H9 (cell line): ENCODE results near the gene LSMEM2. TPM values are rescaled to one million over a fixed set of nuclear protein-coding genes. Genes with fewer than 3 reads are reported as not detected.

Experiments used
- DNase-seq: peaks from one replicate; pipeline ENCODE4 v3.0.0-alpha.2; 2017
- H2AFZ ChIP-seq: one replicate; pipeline ENCODE4 v1.6.1; 2013; ENCODE audit warnings: mild to moderate bottlenecking, low read length, control low read depth, moderate library complexity
- H2AK5ac ChIP-seq: 2 replicates; pipeline ENCODE4 v1.6.1; 2013; ENCODE audit warnings: low read length, control low read depth, mixed read lengths; ENCODE audit not compliant: insufficient read length
- H2BK120ac ChIP-seq: one replicate; pipeline ENCODE4 v1.6.1; 2013; ENCODE audit warnings: low read depth, mild to moderate bottlenecking, low read length, control low read depth, inconsistent platforms; ENCODE audit not compliant: poor library complexity, severe bottlenecking
- H2BK12ac ChIP-seq: 2 replicates; pipeline ENCODE4 v1.6.1; 2013; ENCODE audit warnings: low read length, control low read depth, mixed read lengths, low read depth; ENCODE audit not compliant: insufficient read length
- H2BK15ac ChIP-seq: 2 replicates; pipeline ENCODE4 v1.6.1; 2013; ENCODE audit warnings: low read depth, low read length, control low read depth
- H2BK20ac ChIP-seq: one replicate; pipeline ENCODE4 v1.6.1; 2013; ENCODE audit warnings: low read depth, mild to moderate bottlenecking, low read length, control low read depth, inconsistent platforms; ENCODE audit not compliant: poor library complexity, severe bottlenecking
- H2BK5ac ChIP-seq: 2 replicates; pipeline ENCODE4 v1.6.1; 2013; ENCODE audit warnings: low read length, control low read depth, mixed read lengths; ENCODE audit not compliant: insufficient read length
- H3K14ac ChIP-seq: 2 replicates; pipeline ENCODE4 v1.6.1; 2013; ENCODE audit warnings: low read length, control low read depth; ENCODE audit not compliant: insufficient read depth
- H3K18ac ChIP-seq: 2 replicates; pipeline ENCODE4 v1.6.1; 2013; ENCODE audit warnings: low read depth, mild to moderate bottlenecking, mixed read lengths, low read length, control low read depth; ENCODE audit not compliant: insufficient read length
- H3K23ac ChIP-seq: 2 replicates; pipeline ENCODE4 v1.6.1; 2013; ENCODE audit warnings: low read length, control low read depth, mixed read lengths, low read depth; ENCODE audit not compliant: insufficient read length
- H3K23me2 ChIP-seq: 2 replicates; pipeline ENCODE4 v1.6.1; 2013; ENCODE audit warnings: low read depth, mild to moderate bottlenecking, mixed read lengths, low read length, control low read depth; ENCODE audit not compliant: insufficient read length, poor library complexity, severe bottlenecking
- H3K27ac ChIP-seq: 2 replicates; pipeline ENCODE4 v1.5.1; 2013; ENCODE audit warnings: low read length, control low read depth, mixed read lengths, low read depth; ENCODE audit not compliant: insufficient read length
- H3K27me3 ChIP-seq: 2 replicates; pipeline ENCODE4 v1.6.1; 2013; ENCODE audit warnings: low read length, control low read depth, inconsistent platforms; ENCODE audit not compliant: insufficient read depth
- H3K4ac ChIP-seq: 2 replicates; pipeline ENCODE4 v1.6.1; 2013; ENCODE audit warnings: low read depth, mild to moderate bottlenecking, control low read depth, inconsistent platforms, low read length, moderate library complexity
- H3K4me1 ChIP-seq: 2 replicates; pipeline ENCODE4 v1.6.1; 2013; ENCODE audit warnings: low read length, control low read depth, inconsistent platforms; ENCODE audit not compliant: insufficient read depth
- H3K4me2 ChIP-seq: 2 replicates; pipeline ENCODE4 v1.6.1; 2013; ENCODE audit warnings: low read length, control low read depth, mixed read lengths; ENCODE audit not compliant: insufficient read length, insufficient read depth
- H3K56ac ChIP-seq: 2 replicates; pipeline ENCODE4 v1.6.1; 2013; ENCODE audit warnings: low read depth, mild to moderate bottlenecking, mixed read lengths, low read length, control low read depth; ENCODE audit not compliant: insufficient read length
- H3K79me1 ChIP-seq: 2 replicates; pipeline ENCODE4 v1.6.1; 2013; ENCODE audit warnings: low read depth, mild to moderate bottlenecking, moderate library complexity, low read length, control low read depth, inconsistent platforms; ENCODE audit not compliant: insufficient read depth, poor library complexity, severe bottlenecking
- H3K79me2 ChIP-seq: 2 replicates; pipeline ENCODE4 v1.6.1; 2013; ENCODE audit warnings: low read length, control low read depth, inconsistent platforms; ENCODE audit not compliant: insufficient read depth
- H3K9ac ChIP-seq: 2 replicates; pipeline ENCODE4 v1.6.1; 2013; ENCODE audit warnings: low read length, control low read depth, mixed read lengths; ENCODE audit not compliant: insufficient read length; ENCODE audit errors: extremely low read depth
- H3K9me3 ChIP-seq: one replicate; pipeline ENCODE4 v1.6.1; 2013; ENCODE audit warnings: low read depth, low read length, inconsistent platforms; ENCODE audit not compliant: control insufficient read depth
- H3T11ph ChIP-seq: one replicate; pipeline ENCODE4 v1.6.1; 2013; ENCODE audit warnings: mild to moderate bottlenecking, low read length, control low read depth, inconsistent platforms
- H4K20me1 ChIP-seq: one replicate; pipeline ENCODE4 v1.6.1; 2013; ENCODE audit not compliant: control insufficient read depth, insufficient read length, insufficient read depth
- H4K5ac ChIP-seq: 2 replicates; pipeline ENCODE4 v1.6.1; 2013; ENCODE audit warnings: low read depth, mild to moderate bottlenecking, mixed read lengths, low read length, control low read depth; ENCODE audit not compliant: insufficient read length
- H4K8ac ChIP-seq: replicated peaks from 2 replicates; pipeline ENCODE4 v1.6.1; 2013; ENCODE audit warnings: low read length, control low read depth, mixed read lengths, low read depth; ENCODE audit not compliant: insufficient read length
- H4K91ac ChIP-seq: 2 replicates; pipeline ENCODE4 v1.6.1; 2013; ENCODE audit warnings: low read depth, mild to moderate bottlenecking, moderate library complexity, mixed read lengths, low read length, control low read depth; ENCODE audit not compliant: insufficient read length
- H3K27ac Mint-ChIP-seq, 3 experiments: 2 replicates in 2 of 3; 3 replicates in 1 of 3; pipeline ENCODE4 v1.8.0; 2020 to 2021; ENCODE audit warnings: mixed read lengths in 3 of 3, mild to moderate bottlenecking in 1 of 3, moderate library complexity in 1 of 3
- H3K27me3 Mint-ChIP-seq: 2 replicates; pipeline ENCODE4 v1.8.0; 2021; ENCODE audit warnings: low read depth, mild to moderate bottlenecking, moderate library complexity, mixed read lengths
- H3K36me3 Mint-ChIP-seq, 3 experiments: 2 replicates in 2 of 3; 3 replicates in 1 of 3; pipeline ENCODE4 v1.8.0; 2020 to 2021; ENCODE audit warnings: low read depth in 3 of 3, mixed read lengths in 3 of 3; ENCODE audit not compliant: insufficient read depth in 1 of 3
- H3K4me1 Mint-ChIP-seq, 2 experiments: 2 replicates each; pipeline ENCODE4 v1.8.0; 2020; ENCODE audit warnings: mixed read lengths in 2 of 2
- H3K4me3 Mint-ChIP-seq, 2 experiments: 2 replicates in 1 of 2; 3 replicates in 1 of 2; pipeline ENCODE4 v1.8.0; 2020 to 2021; ENCODE audit warnings: mild to moderate bottlenecking in 2 of 2, mixed read lengths in 2 of 2, moderate library complexity in 1 of 2
- H3K9me3 Mint-ChIP-seq, 2 experiments: 2 replicates in 1 of 2; 3 replicates in 1 of 2; pipeline ENCODE4 v1.8.0; 2020; ENCODE audit warnings: mild to moderate bottlenecking in 2 of 2, mixed read lengths in 2 of 2, moderate library complexity in 1 of 2
- WGBS: extraction: QIAGEN DNeasy Blood & Tissue Kit; methylation state at CpG from one replicate; pipeline ENCODE4 v1.1.7; 2013; ENCODE audit warnings: missing lambda C conversion rate, low lambda C conversion rate, mixed read lengths; ENCODE audit not compliant: insufficient read length; ENCODE audit errors: extremely low coverage; 5-methylcytosine and 5-hydroxymethylcytosine counted together
- total RNA-seq: library from RNA; stranded (reverse); gene quantifications from 2 replicates; pipeline ENCODE4 v1.2.1, GENCODE V29; 2021
- TF ChIP-seq, protein P1 (sequence below): fragments of 200-600 bp; sonication (generic); conservative IDR thresholded peaks from 3 replicates; pipeline ENCODE4 v1.8.0; 2021; ENCODE audit warnings: antibody characterized with exemption, mild to moderate bottlenecking

Gene LSMEM2
- total RNA-seq, 1 experiment from 2014 or later, result 0.50 TPM

DNA sequence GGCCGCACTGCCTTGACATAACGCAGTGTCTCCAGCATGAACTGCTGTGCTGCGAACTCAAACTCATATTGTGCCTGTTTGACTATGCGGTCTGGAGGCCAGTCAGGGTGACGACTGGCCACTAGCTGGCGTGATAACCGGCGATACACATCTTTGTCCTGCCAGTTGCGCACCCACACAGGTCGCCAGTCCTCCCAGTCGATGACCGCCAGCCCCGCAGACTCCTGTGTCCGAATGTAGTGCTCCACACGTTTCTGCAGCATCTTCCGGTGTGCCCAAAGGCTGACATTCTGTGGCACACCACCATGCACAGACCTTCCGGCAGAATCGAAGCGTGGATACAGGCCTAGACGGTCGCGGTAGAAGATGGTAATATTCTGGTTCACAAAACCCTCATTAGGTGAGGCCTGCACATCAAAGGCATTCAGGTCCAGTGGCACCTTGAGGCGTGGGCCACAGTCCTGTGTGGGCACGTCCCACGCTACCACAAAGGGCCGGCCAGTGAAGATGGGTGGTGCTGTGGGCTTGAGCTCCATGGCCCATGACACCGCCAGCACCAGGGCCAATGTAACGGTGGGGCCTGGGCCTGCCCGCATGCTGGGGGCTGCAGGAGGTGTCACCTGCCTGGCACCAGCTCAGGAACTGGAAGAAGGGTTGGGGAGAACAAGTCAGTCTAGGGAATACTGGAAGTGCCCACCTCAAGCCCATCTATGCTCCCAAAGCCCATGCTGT lies 41.2 kb downstream of the LSMEM2 start:
- Histone ChIP-seq H3K56ac (no peak overlapping the region), H2BK20ac (no peak overlapping the region), H3K79me2 (peaks cover 5% of the 10 kb centered on the region; the same call in 1 of the 2 replicates), H2AFZ (no peak overlapping the region), H3K27ac (no peak overlapping the region), H3K9ac (peak overlapping the region; percentile 72), H3K79me1 (no peaks in the 10 kb centered on the region), H3K4ac (no peak overlapping the region), H4K91ac (no peak overlapping the region), H3K18ac (no peak overlapping the region), H4K20me1 (no peaks in the 10 kb centered on the region), H3K14ac (no peak overlapping the region), H3K4me1 (peaks cover 6% of the 10 kb centered on the region; the same call in 1 of the 2 replicates), H3T11ph (no peak overlapping the region), H3K23me2 (peaks cover 15% of the 10 kb centered on the region), H2BK5ac (no peak overlapping the region), H2BK15ac (no peak overlapping the region), H3K9me3 (no peaks in the 10 kb centered on the region), H3K4me2 (peak overlapping the region; percentile 83), H2BK120ac (no peak overlapping the region), H2BK12ac (no peak overlapping the region), H4K5ac (no peak overlapping the region), H3K27me3 (no peaks in the 10 kb centered on the region), H3K23ac (no peak overlapping the region), H2AK5ac (no peak overlapping the region), H4K8ac (no peak overlapping the region)
- TF ChIP-seq, protein P1, sequence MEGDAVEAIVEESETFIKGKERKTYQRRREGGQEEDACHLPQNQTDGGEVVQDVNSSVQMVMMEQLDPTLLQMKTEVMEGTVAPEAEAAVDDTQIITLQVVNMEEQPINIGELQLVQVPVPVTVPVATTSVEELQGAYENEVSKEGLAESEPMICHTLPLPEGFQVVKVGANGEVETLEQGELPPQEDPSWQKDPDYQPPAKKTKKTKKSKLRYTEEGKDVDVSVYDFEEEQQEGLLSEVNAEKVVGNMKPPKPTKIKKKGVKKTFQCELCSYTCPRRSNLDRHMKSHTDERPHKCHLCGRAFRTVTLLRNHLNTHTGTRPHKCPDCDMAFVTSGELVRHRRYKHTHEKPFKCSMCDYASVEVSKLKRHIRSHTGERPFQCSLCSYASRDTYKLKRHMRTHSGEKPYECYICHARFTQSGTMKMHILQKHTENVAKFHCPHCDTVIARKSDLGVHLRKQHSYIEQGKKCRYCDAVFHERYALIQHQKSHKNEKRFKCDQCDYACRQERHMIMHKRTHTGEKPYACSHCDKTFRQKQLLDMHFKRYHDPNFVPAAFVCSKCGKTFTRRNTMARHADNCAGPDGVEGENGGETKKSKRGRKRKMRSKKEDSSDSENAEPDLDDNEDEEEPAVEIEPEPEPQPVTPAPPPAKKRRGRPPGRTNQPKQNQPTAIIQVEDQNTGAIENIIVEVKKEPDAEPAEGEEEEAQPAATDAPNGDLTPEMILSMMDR, result no peak
- H3K4me1 Mint-ChIP-seq, result peaks cover 27 to 42% of the 10 kb centered on the region in 2 experiments
- no peaks in the 10 kb centered on the region for H3K27me3 Mint-ChIP-seq
- no CpG with 5 or more reads among the region's 29 CpGs for WGBS
- H3K4me3 Mint-ChIP-seq, result peak overlapping the region; percentile 85 to 97
- peak overlapping the region in 2 of 3 experiments; percentile 92 to 93; a peak in 3 of 7 replicates for H3K27ac Mint-ChIP-seq
- H3K9me3 Mint-ChIP-seq, result no peaks in the 10 kb centered on the region
- no peak for DNase-seq
- peaks cover 42 to 59% (median 46%) of the 10 kb centered on the region in 3 experiments for H3K36me3 Mint-ChIP-seq
